Lung (tissue), 12 donors: ENCODE measurements around the gene XAF1. TPM values are rescaled to one million over a fixed set of nuclear protein-coding genes. Genes with fewer than 3 reads are reported as not detected.
"Not testable (repeated sequence)": the region's sequence is repeated elsewhere in the genome, so short reads cannot be mapped to it uniquely, and the experiment has no call there.

ENCODE experiments used
- ATAC-seq: fragments of 200-7000 bp; cut with Tn5 transposase; one replicate; pipeline ENCODE4 v1.9.1; 2020; ENCODE audit warnings: moderate number of reproducible peaks; ENCODE audit not compliant: insufficient read depth, low FRiP score
- DNase-seq, 3 donors: peaks; one replicate each; pipeline ENCODE4 v3.0.0-alpha.2; 2013 to 2017
- H3K27ac ChIP-seq, 2 donors: one replicate each; pipeline ENCODE4 v1.5.1; 2013; ENCODE audit warnings: mild to moderate bottlenecking in 2 of 2, moderate library complexity in 2 of 2, control low read depth in 1 of 2, inconsistent platforms in 1 of 2, low read depth in 1 of 2, low read length in 1 of 2
- H3K27me3 ChIP-seq, 3 donors: one replicate each; pipeline ENCODE4 v1.5.1; 2013; ENCODE audit warnings: low read length in 2 of 3; ENCODE audit not compliant: control insufficient read depth in 3 of 3, insufficient read depth in 3 of 3
- H3K36me3 ChIP-seq, 4 donors: one replicate each; pipeline ENCODE4 v1.5.1; 2013; ENCODE audit warnings: low read length in 4 of 4, mild to moderate bottlenecking in 1 of 4, moderate library complexity in 1 of 4; ENCODE audit not compliant: control insufficient read depth in 4 of 4, insufficient read depth in 4 of 4
- H3K4me1 ChIP-seq, 5 donors: one replicate each; pipeline ENCODE4 v1.5.1; 2013; ENCODE audit warnings: low read length in 5 of 5, mild to moderate bottlenecking in 2 of 5, moderate library complexity in 1 of 5; ENCODE audit not compliant: control insufficient read depth in 5 of 5, insufficient read depth in 5 of 5
- H3K4me3 ChIP-seq: one replicate; pipeline ENCODE4 v1.5.1; 2013; ENCODE audit warnings: mild to moderate bottlenecking, control low read depth, moderate library complexity
- H3K9ac ChIP-seq, 2 donors: one replicate each; pipeline ENCODE4 v1.5.1; 2013; ENCODE audit warnings: low read length in 2 of 2, control low read depth in 1 of 2; ENCODE audit not compliant: insufficient read depth in 1 of 2
- H3K9me3 ChIP-seq, 4 donors: one replicate each; pipeline ENCODE4 v1.5.1; 2013; ENCODE audit warnings: low read length in 3 of 4, mild to moderate bottlenecking in 1 of 4, moderate library complexity in 1 of 4; ENCODE audit not compliant: control insufficient read depth in 4 of 4, insufficient read depth in 3 of 4
- WGBS, 2 donors: extraction: QIAGEN DNeasy Blood & Tissue Kit; methylation state at CpG; one replicate each; pipeline ENCODE4 v1.1.7; 2013; 5-methylcytosine and 5-hydroxymethylcytosine counted together
- polyA plus RNA-seq, 2 donors: library from polyadenylated mRNA; stranded (reverse); fragments of 200-250 nt; gene quantifications; one replicate each; pipeline ENCODE4 v1.2.1, GENCODE V29; 2013
- total RNA-seq, 2 donors: library from RNA; depleted of rRNA in 1 of 2; stranded (reverse); fragments of >200 nt in 1 of 2; gene quantifications; one replicate each; pipeline ENCODE4 v1.2.1, GENCODE V29; 2014 to 2021
- TF ChIP-seq, protein P1 (sequence below): IDR thresholded peaks from 2 replicates; pipeline ENCODE4 v1.5.1; 2012; ENCODE audit warnings: mild to moderate bottlenecking; ENCODE audit errors: control extremely low read depth, extremely low read depth
- donor health status: control.
- donor health status: control.
- donor health status: Bipolar disorder and iron deficiency.
- donor health status: healthy.
- donor health status: DM: yes; HTN: yes; CAD: no.

The XAF1 gene
- total and polyA plus RNA-seq, 4 donors, result 25.3 to 38.3 (median 31.8) TPM

DNA sequence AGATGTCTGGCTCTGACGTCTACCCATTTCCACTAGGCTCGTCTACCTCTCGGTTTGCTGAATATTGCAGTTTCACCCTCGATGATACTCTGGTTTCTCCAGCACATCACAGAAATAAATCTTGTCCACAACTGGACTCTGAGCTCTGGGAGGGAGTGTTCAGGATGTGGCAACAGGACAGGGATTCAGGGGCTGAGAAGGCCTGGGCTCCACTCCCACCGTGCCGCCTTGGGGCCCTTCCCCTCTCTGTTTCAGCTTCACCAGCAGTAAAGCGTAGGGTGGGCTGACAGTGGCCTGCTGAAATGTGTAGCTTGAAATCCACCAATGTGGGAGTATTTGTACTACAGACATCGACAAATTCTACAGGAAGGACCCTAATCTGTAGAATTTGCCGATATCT, 55.7 kb downstream of the XAF1 start:
- DNase-seq (no peak), ATAC-seq (no peak)
- Histone ChIP-seq H3K4me3 (no peak overlapping the region), H3K27me3 (peaks cover 0 to 2% (median 0%) of the 10 kb centered on the region in 3 donors), H3K9me3 (peaks cover 0 to 3% (median 0%) of the 10 kb centered on the region in 4 donors), H3K9ac (no peak overlapping the region), H3K27ac (no peak overlapping the region), H3K36me3 (no peaks in the 10 kb centered on the region), H3K4me1 (no peaks in the 10 kb centered on the region)
- 88 to 92% methylated on average over 9 of the region's 9 CpGs for WGBS, 2 donors
- TF ChIP-seq, protein P1, sequence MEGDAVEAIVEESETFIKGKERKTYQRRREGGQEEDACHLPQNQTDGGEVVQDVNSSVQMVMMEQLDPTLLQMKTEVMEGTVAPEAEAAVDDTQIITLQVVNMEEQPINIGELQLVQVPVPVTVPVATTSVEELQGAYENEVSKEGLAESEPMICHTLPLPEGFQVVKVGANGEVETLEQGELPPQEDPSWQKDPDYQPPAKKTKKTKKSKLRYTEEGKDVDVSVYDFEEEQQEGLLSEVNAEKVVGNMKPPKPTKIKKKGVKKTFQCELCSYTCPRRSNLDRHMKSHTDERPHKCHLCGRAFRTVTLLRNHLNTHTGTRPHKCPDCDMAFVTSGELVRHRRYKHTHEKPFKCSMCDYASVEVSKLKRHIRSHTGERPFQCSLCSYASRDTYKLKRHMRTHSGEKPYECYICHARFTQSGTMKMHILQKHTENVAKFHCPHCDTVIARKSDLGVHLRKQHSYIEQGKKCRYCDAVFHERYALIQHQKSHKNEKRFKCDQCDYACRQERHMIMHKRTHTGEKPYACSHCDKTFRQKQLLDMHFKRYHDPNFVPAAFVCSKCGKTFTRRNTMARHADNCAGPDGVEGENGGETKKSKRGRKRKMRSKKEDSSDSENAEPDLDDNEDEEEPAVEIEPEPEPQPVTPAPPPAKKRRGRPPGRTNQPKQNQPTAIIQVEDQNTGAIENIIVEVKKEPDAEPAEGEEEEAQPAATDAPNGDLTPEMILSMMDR, result no peak

DNA sequence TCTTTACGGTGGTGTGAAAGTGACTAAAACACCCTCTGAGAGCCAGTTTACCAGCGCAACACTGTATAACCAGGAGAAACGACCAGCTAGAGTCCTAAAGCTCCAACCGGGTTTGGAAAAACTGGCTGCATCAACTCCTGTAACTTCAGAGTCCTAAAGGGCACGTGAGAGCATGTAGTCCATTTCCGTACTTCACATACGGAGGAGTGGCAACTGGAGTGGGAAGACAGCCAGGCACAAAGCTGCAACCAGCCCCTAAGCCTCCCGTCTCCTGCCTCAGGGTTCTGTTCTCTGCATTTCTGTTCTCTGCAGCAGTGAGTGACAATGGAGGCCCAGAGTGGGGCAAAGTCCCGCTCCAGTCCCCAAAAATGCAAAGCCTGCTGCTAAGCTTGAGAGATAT, 56.4 kb downstream of the XAF1 start:
- Histone ChIP-seq H3K9ac (no peak overlapping the region), H3K9me3 (peaks cover 0 to 3% (median 0%) of the 10 kb centered on the region in 4 donors), H3K27ac (no peak overlapping the region), H3K27me3 (peaks cover 0 to 2% (median 0%) of the 10 kb centered on the region in 3 donors), H3K36me3 (no peaks in the 10 kb centered on the region), H3K4me1 (no peaks in the 10 kb centered on the region), H3K4me3 (no peak overlapping the region)
- TF ChIP-seq, protein P1, result no peak
- ATAC-seq (no peak), DNase-seq (no peak)
- 70 to 74% methylated on average over 9 of the region's 9 CpGs for WGBS, 2 donors

DNA sequence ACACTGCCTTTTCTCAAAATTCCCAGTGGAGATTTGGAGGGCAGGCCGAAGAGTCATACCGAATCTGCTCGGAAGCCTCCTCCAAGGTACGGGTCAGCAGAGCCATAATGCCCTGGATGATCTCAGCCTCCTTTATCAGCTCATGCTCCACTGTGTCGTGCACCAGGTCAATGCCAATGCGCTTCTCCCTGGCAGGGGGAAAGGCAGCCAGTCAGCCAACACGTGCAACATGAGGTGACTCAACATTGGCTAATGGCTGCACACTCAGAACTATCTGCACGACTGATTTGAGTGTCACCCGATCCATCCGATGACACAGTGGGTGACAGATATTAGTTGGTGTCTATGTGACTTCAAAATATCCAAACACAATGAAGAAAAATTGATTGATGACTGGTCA, 59.9 kb downstream of the XAF1 start:
- peaks cover 0 to 3% (median under 1%) of the 10 kb centered on the region in 4 donors for H3K9me3 ChIP-seq
- WGBS, 2 donors, result 88 to 89% methylated on average over 10 of the region's 10 CpGs
- no peak overlapping the region for H3K27ac ChIP-seq
- H3K4me3 ChIP-seq, result no peak overlapping the region
- H3K27me3 ChIP-seq, result peaks cover 0 to 3% (median 2%) of the 10 kb centered on the region in 3 donors
- no peaks in the 10 kb centered on the region for H3K4me1 ChIP-seq
- no peaks in the 10 kb centered on the region for H3K36me3 ChIP-seq
- no peak overlapping the region for H3K9ac ChIP-seq
- ATAC-seq, result no peak
- DNase-seq, result no peak
- TF ChIP-seq, protein P1, result no peak

DNA sequence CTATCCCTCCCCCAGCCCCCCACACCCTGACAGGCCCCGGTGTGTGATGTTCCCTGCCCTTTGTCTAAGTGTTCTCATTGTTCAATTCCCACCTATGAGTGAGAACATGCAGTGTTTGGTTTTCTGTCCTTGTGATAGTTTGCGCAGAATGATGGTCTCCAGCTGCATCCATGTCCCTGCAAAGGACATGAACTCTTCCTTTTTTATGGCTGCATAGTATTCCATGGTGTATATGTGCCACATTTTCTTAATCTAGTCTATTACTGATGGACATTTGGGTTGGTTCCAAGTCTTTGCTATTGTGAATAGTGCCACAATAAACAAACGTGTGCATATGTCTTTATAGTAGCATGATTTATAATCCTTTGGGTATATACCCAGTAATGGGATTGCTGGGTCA, 60.5 kb downstream of the XAF1 start:
- H3K4me3 ChIP-seq, H3K4me1 ChIP-seq, H3K9ac ChIP-seq, DNase-seq, H3K36me3 ChIP-seq, ATAC-seq, H3K27me3 ChIP-seq, H3K27ac ChIP-seq, H3K9me3 ChIP-seq: not testable (repeated sequence)
- 73 to 79% methylated on average over 3 of the region's 3 CpGs for WGBS, 2 donors
